GM18511 (cell line): ENCODE data around the gene VGLL4.

Source experiments
- ATAC-seq: cut with Tn5 transposase; IDR thresholded peaks from one replicate; pipeline ENCODE4 v1.9.1; 2021; ENCODE audit warnings: mild to moderate bottlenecking, moderate library complexity; ENCODE audit not compliant: unreplicated experiment

Gene VGLL4

GRCh38 chr3:11567516-11568467 is 75.9 kb downstream of the VGLL4 start:
- ATAC-seq, result no peak

- ATAC-seq, result no peak
Measured at GRCh38 chr3:11566916-11567315, 76.8 kb downstream of the VGLL4 start.

GRCh38 chr3:11566478-11566877 is 77.2 kb downstream of the VGLL4 start:
- ATAC-seq, result no peak

GRCh38 chr3:11565932-11566331 is 77.8 kb downstream of the VGLL4 start:
- ATAC-seq, result no peak

- no peak for ATAC-seq
Measured at GRCh38 chr3:11565492-11565891, 78.2 kb downstream of the VGLL4 start.

GRCh38 chr3:11565072-11565471 is 78.6 kb downstream of the VGLL4 start:
- no peak for ATAC-seq

GRCh38 chr3:11564577-11565001 is 79.1 kb downstream of the VGLL4 start:
- no peak for ATAC-seq

- ATAC-seq, result no peak
Measured at GRCh38 chr3:11563865-11564185, 79.9 kb downstream of the VGLL4 start.

- no peak for ATAC-seq
Measured at GRCh38 chr3:11563159-11563864, 80.4 kb downstream of the VGLL4 start.

- no peak for ATAC-seq
Measured at GRCh38 chr3:11562277-11562881, 81.3 kb downstream of the VGLL4 start.

GRCh38 chr3:11560746-11561145 is 83.0 kb downstream of the VGLL4 start:
- ATAC-seq, result no peak

- ATAC-seq, result no peak
Measured at GRCh38 chr3:11559816-11560633, 83.7 kb downstream of the VGLL4 start.

- no peak for ATAC-seq
Measured at GRCh38 chr3:11558918-11559815, 84.5 kb downstream of the VGLL4 start.

- no peak for ATAC-seq
Measured at GRCh38 chr3:11558411-11558903, 85.3 kb downstream of the VGLL4 start.

GRCh38 chr3:11558002-11558401 is 85.7 kb downstream of the VGLL4 start:
- no peak for ATAC-seq

- ATAC-seq, result no peak
Measured at GRCh38 chr3:11556851-11557644, 86.7 kb downstream of the VGLL4 start.

GRCh38 chr3:11555881-11556633 is 87.7 kb downstream of the VGLL4 start:
- no peak for ATAC-seq

GRCh38 chr3:11555211-11555782 is 88.4 kb downstream of the VGLL4 start:
- no peak for ATAC-seq
